ENCODE results near the gene FRMPD4. TPM values are rescaled to one million over a fixed set of nuclear protein-coding genes. Genes with fewer than 3 reads are reported as not detected.

FRMPD4 gene
- total and polyA plus RNA-seq, 2 of the 13 experiments (the other 11 are each of a cell fraction or from before 2014, with no cell fraction given): not detected

- TF ChIP-seq ZNF646 (CRISPR knock-in tag; IDR thresholded peaks at IDR 0.05): no peak
- no peak for TF ChIP-seq LBX2 (CRISPR knock-in tag; IDR thresholded peaks at IDR 0.05; ENCODE audit: borderline replicate concordance)
These were observed 356.3 kb downstream of the FRMPD4 start (continued) for GRCh38 chrX:12494400-12495138.

GRCh38 chrX:12496343-12496742 is 358.1 kb downstream of the FRMPD4 start:
- no peak overlapping the region for H3K27ac ChIP-seq (ENCODE audit: extremely low read length, insufficient read depth, low read length)
- no peaks in the 10 kb centered on the region for H3K4me1 ChIP-seq (ENCODE audit: insufficient read depth, low read length)
- in situ Hi-C loops (cut with HindIII; ENCODE audit: extremely low pct_ligation_motif_present, low pct_unique_long_range_greater_than_20kb) (no loop called here), intact Hi-C loops (cut with micrococcal nuclease; ENCODE audit: unreplicated experiment) (no loop called here)
- DNase-seq (ENCODE audit: low spot score) (no peak), FAIRE-seq (no peak), ATAC-seq (no peak)
- no peaks in the 10 kb centered on the region for H4K20me1 ChIP-seq (ENCODE audit: insufficient read depth, low read length)
- ChIA-PET CTCF (ENCODE audit: low intra/inter-chr PET ratio, low total read pairs) (no interaction called here), POLR2A (no interaction called here)
- H3K27me3 ChIP-seq (ENCODE audit: control insufficient read depth in 1 of 2, insufficient read depth in 2 of 2, low read length in 2 of 2): no peaks in the 10 kb centered on the region
- no peak for TF ChIP-seq ETV6 (CRISPR knock-in tag; conservative IDR thresholded peaks at IDR 0.05)
- no peak for TF ChIP-seq ZNF556 (CRISPR knock-in tag; IDR thresholded peaks at IDR 0.05; ENCODE audit: borderline replicate concordance)
- H2AFZ ChIP-seq (ENCODE audit: low read length): no peak overlapping the region
- H3K4me3 ChIP-seq (replicated peaks in 1 of 3; ENCODE audit: insufficient read depth in 1 of 3, low read depth in 2 of 3, low read length in 3 of 3): no peak overlapping the region
- H3K9me3 ChIP-seq (ENCODE audit: low read length): no peaks in the 10 kb centered on the region
- H3K4me2 ChIP-seq (ENCODE audit: low read depth, low read length): no peak overlapping the region
- no TSS peak for BruUV-seq (replicated peaks)
- H3K36me3 ChIP-seq (replicated peaks in 1 of 2; ENCODE audit: control insufficient read depth in 1 of 2, insufficient read depth in 2 of 2, low read length in 2 of 2): no peaks in the 10 kb centered on the region
- H3K79me2 ChIP-seq (ENCODE audit: insufficient read depth, low read length): no peaks in the 10 kb centered on the region
- 0% methylated on average over 4 of the region's 4 CpGs for WGBS (ENCODE audit: low lambda C conversion rate)
- H3K9ac ChIP-seq (ENCODE audit: insufficient read depth, low read depth, low read length): no peak overlapping the region

Data from HepG2 (cell line).